ENCODE data around the gene PACS1.
A peak's percentile ranks its signal among the peaks of the same experiment; 100 is the strongest.
"Not testable (repeated sequence)": the region's sequence is repeated elsewhere in the genome, so short reads cannot be mapped to it uniquely, and the experiment has no call there.

The PACS1 gene

DNA sequence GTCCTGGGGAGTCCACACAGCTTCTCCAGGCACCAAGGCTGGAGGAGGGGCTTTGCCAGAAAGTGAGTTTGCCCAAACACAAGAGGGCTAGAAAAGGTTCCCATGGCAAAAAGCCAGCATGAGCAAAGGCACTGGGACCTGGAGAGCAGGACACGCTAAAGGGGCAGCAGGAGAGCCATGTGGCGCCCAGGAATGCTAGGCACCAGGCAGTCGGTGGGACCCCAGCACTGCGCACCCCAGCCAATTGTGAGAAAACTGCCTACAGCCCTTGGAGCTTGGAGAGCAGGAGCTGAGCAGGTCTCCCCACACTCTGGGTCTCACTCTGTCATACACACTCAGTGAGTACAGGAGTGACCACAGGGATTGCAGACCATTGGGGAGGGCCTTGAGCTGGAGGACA lies 193.2 kb downstream of the PACS1 start:
- FAIRE-seq, result no peak

DNA sequence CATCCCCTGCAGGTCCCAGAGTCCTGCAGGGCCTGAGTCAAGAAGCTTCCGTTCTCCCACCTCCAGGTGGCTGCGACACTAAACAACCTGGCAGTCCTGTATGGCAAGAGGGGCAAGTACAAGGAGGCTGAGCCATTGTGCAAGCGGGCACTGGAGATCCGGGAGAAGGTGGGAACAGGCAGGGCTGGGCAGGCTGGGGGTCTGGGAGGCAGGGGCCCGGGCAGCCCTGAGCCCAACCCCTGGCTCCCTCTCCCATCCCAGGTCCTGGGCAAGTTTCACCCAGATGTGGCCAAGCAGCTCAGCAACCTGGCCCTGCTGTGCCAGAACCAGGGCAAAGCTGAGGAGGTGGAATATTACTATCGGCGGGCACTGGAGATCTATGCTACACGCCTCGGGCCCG lies 193.7 kb downstream of the PACS1 start:
- FAIRE-seq, result no peak

DNA sequence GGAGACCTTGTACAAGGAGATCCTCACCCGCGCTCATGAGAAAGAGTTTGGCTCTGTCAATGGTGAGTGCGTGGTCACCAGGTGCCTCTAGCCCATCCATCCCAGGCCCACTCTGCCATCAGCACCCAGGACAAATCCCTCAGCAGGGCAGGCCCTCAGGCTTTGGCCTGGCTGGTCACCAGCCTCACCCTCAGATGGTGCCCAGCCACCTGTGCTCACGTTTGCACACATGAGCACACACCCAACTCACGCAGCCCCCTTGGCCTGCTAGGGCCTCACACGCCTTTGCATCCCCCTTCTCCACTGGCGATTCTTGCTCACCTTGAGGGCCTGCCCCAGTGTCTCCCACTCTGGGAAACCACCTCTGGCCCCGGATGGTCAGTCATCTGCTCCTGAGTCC lies 194.3 kb downstream of the PACS1 start:
- no peak for FAIRE-seq

DNA sequence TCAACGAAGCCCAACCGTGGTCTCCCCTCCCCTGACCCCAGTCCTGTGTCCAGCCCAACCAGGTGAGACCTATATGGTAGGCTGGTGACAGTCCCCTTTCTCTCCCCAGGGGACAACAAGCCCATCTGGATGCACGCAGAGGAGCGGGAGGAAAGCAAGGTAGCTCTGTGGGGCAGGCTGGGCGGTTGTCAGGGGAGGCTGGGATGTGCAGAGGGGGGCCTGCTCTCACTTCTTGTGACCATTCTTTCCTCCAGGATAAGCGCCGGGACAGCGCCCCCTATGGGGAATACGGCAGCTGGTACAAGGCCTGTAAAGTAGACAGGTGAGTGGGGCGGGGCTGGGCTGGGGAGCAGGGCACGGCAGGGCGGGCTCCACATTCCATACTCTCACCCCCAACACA lies 194.8 kb downstream of the PACS1 start:
- no peak for FAIRE-seq

DNA sequence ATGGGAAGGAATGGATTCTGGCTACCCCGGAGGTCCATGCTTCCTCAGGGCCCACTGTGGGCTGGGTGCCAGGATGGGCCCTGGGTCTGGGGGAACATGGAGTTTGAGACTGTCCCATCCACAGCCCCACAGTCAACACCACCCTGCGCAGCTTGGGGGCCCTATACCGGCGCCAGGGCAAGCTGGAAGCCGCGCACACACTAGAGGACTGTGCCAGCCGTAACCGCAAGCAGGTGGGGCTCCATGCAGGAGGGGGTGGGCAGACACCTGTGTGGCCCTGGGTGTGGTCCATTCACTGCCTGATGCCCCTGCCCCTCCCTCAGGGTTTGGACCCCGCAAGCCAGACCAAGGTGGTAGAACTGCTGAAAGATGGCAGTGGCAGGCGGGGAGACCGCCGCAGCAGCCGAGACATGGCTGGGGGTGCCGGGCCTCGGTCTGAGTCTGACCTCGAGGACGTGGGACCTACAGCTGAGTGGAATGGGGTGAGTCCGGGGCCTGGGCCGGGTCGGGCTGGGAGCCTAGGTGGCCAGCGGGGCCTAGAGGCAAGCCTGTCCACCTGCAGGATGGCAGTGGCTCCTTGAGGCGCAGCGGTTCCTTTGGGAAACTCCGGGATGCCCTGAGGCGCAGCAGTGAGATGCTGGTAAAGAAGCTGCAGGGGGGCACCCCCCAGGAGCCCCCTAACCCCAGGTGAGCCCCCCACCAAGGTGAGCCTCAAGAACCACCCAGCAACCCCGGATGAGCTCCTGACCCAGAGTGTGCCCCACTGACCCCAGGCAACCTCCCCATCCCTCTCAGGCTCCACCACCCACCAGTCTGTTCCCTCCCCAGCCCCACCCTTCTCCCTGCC lies 195.7 kb downstream of the PACS1 start:
- no peak for FAIRE-seq

DNA sequence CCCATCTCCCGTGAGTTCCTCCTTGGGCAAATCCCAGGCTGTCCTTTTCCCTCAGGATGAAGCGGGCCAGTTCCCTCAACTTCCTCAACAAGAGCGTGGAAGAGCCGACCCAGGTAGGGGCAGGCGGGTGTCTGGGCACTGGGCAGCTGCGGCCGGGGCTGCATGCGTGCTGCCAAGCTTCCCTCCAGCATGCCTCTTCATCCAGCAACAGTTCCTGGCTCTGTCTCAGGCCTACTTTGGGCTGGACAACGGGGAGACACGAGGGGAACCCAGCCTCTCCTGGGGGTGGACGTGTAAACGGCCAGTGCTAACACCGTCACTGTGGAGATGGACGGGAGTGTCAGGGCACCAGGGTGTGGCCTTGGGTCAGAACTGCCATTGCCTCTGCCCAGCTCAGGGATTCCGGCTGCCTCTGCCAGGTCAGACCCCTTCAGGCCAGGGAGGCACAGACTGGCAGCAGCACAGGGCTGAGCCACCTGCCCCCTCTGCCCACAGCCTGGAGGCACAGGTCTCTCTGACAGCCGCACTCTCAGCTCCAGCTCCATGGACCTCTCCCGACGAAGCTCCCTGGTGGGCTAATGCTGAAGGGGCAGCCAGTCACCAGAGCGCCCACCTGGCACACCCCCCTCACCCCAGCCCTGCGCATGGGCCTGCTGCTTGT lies 196.4 kb downstream of the PACS1 start:
- FAIRE-seq, result no peak

DNA sequence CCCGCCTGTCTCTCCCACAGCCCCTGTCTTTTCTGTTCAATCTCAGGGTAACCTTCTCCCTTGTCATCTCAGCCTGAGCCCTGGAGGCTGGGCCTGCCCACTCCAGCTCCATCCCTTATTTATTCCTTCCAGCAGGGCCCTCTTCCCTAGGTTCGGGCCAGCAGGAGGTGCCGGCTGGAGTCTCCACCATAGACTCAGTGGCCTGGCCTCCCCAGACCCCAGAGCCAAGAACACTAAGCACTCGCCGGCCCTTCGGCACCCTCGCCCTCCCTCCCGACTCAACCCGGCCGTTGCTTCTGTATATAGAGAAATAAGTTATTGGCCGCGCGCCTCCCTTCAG lies 196.9 kb downstream of the PACS1 start:
- no peak for FAIRE-seq

DNA sequence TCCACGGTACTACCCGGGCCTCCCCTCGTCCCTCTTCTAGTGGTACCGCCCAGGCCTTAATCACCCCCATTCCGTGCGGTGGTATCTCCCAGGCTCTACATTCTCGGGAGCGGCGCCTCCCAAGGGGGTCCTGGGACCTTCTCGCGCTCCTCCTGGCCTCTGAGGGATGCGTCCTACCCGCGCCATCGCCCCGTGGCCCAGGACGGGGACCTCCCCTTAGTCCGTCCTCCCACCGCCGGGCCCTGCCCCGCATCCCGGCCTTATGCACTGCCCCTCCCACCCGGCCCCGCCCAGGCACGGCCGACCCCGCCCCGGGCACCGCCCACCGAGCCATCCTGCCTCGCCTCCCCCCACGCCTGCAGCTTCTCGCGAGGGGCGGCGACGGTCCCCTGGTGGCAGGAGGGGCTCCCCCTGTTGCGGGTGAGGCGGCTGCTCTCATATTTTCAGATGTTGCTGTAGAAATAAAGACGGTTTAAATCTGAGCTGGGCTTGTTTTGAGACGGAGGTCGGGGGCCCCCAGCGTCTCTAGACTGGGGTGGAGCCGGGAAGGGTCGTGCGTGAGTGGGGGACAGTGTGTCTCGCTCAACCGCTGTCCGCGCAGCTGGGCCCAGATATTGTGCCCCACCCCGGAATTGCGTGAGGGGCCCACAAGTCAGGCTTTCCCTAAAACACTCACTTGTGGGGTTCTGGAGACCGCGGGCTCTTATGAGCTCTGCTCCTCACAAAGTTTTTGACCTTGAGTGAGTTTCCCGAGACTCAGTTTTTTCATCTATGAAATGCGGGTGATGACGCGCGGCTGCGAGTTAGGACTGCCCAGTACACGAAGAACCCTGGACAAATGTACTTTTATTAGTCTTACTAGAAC lies 197.5 kb downstream of the PACS1 start:
- FAIRE-seq, result no peak

DNA sequence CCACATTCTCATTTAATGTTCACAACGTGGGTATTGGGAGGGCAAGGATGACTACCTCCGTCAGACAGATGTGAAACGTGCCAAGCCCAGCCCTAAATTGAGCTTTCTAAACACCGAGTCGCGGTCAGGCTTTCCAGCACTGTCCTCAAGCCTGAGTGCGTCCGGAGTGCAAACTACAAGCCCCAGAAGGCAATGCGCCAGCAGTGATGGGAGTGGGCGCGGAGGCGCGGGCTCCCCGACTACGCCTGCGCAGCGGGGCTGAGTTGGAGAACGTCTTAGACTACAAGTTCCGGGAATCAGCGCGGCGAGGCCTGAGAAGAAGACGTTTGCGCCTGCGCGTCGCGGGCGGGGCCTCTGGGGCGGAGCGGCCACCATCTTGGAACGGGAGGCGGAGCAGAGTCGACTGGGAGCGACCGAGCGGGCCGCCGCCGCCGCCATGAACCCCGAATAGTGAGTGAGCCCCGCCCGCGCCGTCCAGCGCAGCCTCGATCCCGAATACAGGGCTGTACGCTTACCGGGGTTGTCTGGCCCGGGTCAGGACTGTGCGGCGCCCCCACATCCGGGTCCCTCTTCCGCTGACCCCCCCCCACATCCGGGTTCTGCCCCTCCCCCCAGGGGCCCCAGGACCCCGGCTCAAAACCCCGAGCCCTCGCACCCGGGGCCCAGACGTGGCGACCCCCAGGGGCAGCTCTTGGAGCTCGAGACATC lies 198.3 kb downstream of the PACS1 start, which contains the start of gene RAB1B:
TSS of gene RAB1B (plus strand) at position 396 of the 708 bp plus-strand sequence. CDS start at position 437, 41 bp downstream.
- FAIRE-seq, result peak; percentile 93

DNA sequence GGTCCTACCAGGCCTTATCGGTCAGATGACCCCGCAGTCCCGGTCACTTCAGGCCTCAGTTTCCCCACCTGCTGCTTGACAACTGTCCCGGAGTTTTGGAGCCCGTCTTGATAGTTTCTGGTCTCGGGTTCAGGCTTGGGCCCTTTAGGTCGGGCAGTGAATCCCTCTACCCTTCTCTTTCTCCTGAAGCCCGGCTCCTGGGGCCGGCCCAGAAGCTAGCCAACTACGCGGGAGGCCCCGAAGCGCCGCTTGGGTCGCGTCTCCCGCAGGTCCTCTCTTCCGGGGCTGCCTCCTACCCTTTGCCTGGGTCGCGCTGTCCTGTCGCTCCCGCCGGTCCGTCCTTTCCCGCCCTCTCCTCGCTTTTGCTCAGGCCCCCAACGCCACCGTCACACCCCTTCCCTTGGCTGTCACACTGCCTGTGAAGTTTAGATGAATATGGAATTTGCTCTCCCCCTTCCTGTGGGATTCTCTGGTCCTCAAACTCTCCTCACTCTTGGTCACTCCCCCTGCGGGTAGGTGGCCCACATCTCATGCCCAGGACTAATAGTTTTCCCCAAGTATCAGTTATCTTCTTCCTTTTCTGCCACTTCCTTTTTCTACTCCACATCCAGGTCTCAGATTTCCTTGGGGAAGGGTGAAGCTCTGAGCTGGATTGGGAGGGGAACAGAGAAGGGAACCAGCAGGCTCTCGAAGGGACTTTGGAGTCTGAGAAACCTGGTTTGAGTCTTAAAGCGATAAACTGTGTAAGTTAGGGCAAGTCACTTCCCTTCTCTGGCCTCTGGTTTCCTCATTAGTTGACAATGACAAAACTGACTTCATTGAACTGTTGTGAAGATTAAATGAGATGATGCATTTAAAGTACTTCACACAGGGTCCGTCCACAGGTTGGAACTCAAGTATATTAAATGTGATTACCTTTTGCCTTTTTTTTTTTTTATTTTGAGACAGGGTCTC lies 199.2 kb downstream of the PACS1 start:
- no peak for FAIRE-seq

DNA sequence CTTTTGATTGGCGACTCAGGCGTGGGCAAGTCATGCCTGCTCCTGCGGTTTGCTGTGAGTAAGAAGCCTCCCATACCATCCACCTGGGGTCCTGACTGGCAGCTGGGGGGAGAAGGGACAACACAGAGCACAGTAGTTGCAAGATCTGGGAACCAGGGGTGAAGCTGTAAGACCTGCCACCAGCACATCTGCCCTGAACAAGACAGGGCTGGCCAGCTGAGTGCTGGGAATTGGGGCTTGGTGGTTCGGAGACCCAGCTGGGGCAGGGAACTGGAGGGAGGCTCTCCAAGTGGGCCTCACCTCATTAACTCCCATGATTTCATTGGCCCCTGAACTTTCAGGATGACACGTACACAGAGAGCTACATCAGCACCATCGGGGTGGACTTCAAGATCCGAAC lies 201.7 kb downstream of the PACS1 start:
- no peak for FAIRE-seq

DNA sequence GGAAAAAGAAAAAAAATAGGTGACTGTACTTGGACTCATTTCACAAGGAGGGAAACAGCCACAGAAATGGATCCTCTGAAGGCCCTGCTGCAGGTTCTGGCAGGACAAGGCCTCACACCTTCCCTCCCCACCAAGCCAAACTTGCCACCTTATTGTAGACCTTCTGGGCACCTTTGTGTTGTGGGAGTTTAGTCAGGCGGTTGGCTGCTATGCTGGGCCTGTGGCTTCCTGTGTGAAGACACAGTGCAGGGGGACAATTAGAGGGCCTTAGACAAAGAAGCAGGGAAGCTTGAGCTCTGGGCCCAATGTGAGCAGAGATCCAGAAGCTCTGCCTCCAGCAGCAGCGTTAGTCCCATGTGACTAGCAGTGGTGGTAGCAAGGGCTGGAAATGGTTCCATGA lies 202.5 kb downstream of the PACS1 start:
- FAIRE-seq, result no peak

DNA sequence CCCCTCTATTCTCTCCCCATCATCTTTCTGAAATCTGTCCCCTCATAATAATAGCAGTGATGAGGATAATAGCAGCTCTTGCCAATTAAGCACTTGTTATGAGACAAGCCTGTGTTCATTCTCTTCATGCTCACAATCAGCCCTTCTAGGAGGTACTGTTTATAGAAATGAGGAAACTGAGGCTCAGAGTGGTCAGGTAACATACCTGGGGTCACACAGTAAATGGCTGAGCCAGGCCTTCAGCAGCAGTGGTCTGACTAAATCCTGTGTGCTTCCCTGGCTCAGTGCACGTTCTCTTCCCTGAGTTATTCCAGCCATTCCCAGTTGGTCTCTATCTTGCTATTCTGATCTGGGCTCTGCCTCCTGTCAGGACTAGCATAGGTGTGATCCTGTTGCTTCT lies 204.1 kb downstream of the PACS1 start:
- FAIRE-seq, result no peak

DNA sequence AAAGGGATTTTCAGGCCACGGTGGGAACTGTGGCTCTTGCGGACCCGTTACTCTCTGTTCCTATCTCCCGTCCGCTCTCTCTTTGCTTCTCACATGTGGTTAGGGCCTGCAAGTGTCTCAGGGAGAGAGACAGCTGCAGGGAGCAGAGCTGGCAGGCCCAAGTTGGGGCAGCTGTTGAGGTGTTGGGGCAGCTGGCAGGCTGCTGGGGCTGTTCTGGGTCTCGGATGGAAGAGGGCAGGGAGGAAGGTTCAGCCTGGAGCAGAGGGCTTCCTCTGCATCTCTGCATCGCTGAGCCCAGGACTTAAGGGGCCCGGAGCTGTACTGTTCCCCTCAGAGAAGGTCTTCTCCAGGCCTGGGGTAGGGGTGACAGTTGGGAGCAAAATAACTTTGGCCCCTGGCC lies 205.3 kb downstream of the PACS1 start:
- FAIRE-seq, result no peak

DNA sequence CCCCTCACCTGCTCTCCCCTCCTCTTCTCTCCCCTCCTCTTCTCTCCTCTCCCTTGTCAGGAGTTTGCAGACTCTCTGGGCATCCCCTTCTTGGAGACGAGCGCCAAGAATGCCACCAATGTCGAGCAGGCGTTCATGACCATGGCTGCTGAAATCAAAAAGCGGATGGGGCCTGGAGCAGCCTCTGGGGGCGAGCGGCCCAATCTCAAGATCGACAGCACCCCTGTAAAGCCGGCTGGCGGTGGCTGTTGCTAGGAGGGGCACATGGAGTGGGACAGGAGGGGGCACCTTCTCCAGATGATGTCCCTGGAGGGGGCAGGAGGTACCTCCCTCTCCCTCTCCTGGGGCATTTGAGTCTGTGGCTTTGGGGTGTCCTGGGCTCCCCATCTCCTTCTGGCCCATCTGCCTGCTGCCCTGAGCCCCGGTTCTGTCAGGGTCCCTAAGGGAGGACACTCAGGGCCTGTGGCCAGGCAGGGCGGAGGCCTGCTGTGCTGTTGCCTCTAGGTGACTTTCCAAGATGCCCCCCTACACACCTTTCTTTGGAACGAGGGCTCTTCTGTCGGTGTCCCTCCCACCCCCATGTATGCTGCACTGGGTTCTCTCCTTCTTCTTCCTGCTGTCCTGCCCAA lies 206.0 kb downstream of the PACS1 start:
- no peak for FAIRE-seq

DNA sequence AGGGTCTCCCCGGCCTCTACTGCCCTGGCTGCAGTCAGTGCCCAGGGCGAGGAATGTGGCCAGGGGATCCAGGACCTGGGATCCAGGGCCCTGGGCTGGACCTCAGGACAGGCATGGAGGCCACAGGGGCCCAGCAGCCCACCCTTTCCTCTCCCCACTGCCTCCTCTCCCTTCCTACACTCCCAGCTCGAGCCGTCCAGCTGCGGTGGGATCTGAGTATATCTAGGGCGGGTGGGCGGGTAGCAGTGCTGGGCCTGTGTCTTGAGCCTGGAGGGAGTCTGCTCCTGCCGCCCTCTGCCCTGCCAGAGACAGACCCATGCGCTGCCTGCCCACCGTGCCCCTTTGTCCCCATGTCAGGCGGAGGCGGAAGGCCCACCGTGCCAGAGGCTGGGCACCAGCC lies 206.5 kb downstream of the PACS1 start:
- FAIRE-seq, result not testable (repeated sequence)

DNA sequence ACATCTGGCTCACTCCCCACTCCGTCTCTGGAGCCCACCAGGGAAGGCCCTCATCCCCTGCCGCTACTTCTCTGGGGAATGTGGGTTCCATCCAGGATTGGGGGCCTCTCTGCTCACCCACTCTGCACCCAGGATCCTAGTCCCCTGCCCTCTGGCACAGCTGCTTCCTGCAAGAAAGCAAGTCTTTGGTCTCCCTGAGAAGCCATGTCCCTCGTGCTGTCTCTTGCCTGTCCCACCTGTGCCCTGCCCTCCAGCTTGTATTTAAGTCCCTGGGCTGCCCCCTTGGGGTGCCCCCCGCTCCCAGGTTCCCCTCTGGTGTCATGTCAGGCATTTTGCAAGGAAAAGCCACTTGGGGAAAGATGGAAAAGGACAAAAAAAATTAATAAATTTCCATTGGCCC lies 207.0 kb downstream of the PACS1 start:
- FAIRE-seq, result not testable (repeated sequence)

DNA sequence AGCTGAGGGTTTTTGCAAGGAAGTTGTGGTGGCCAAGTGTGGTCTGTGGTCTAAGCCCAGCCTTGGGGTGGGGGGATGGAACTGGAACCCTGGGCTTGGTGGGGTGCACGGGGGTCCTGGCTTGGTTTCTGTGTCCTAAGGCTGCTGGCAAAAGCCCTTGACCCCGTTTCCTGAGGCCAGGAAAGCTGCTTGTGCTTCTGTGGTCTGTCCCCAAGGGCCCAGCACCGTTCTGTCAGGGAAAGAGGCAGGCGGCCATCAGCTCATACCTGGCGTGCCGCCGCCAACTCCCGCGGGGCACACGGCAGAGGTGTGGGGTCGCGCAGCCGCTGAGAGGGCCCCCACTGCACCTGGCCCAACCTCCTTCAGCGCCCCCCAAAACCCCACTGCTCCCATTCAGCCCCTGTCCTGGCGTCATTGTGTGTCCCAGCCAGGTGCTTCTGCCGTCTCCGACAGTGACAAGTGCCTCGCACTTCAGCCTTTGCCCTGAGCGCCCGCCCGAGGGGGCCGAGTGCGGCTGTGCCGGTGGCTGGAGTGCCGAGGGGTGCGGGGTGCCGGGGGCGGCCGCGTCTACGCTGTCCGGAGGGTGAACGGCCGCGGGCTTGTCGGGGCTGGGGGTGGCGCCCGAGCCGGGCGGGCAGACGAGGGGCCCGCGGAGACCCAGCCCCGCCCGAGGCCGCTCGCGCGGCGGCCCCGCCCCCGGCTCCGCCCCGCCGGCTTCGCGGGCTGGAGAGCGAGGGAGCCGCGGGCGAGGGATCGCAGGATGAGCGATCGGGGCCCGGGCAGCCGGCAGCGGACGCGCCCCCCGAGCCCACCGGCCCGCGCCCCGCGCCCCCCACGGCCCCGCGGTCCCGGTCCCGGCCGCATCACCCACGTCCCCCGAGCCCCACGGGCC lies 207.6 kb downstream of the PACS1 start, which contains the start of gene CNIH2:
TSS of gene CNIH2 (plus strand) at position 705 of the 892 bp plus-strand sequence. CDS start 282 bp downstream, outside the sequence.
- no peak for FAIRE-seq

DNA sequence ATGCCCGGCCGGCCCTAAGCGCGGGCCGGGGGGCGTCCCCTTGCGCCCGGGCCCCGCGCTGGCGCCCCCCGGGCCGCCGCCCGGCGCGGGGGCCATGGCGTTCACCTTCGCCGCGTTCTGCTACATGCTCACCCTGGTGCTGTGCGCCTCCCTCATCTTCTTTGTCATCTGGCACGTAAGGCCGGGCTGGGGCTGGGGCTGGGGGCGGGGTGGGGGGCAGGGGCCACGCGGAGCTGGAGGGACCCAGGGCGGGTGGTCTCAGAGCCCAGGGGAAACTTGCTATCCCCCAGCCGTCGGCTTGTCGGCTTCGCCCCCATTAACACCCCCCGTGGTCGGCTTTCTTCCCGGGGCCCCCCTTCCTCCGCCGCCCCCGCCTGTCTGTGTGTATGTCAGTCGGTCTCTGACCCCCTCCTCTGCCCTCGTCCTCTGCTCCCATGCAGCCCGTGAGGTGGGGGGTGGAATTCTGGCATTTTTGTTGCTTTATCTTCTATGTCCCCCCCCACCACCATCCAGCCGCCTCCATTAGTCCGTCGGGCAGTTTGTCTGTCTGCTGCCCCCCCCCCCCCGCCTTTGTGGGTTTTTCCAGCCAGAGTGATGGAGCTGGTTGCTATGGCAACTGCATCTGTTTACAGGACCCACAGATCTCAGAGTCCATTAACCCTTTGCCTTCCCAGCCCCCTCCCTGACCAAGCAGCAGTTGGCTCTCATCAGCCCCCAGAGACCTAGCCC lies 208.5 kb downstream of the PACS1 start:
- no peak for FAIRE-seq

All from A204.1 (cell line).